Coronary artery (tissue), 2 donors: ENCODE data around the gene RNF43.

Experiments used
- DNase-seq: peaks from one replicate; pipeline ENCODE4 v3.0.0-alpha.2; 2017; ENCODE audit warnings: low spot score
- H3K27ac ChIP-seq, 2 donors: fragments of 200-600 bp; sonication (generic); one replicate each; pipeline ENCODE4 v1.5.1; 2016 to 2019
- H3K4me3 ChIP-seq: fragments of 200-600 bp; sonication (generic); 2 replicates; pipeline ENCODE4 v1.5.1; 2016; ENCODE audit warnings: mild to moderate bottlenecking, moderate library complexity
- CTCF ChIP-seq: fragments of 200-600 bp; sonication (generic); IDR thresholded peaks from one replicate; pipeline ENCODE4 v1.5.1; 2019; ENCODE audit warnings: antibody characterized with exemption

The RNF43 gene

GRCh38 chr17:58371300-58371950, 45.9 kb downstream of the RNF43 start:
- DNase-seq, result no peak
- no peak overlapping the region for H3K27ac ChIP-seq
- no peak for TF ChIP-seq CTCF
- H3K4me3 ChIP-seq, result no peak overlapping the region

- DNase-seq, result no peak
- H3K27ac ChIP-seq, result no peak overlapping the region
- no peak for TF ChIP-seq CTCF
- no peak overlapping the region for H3K4me3 ChIP-seq
Measured at GRCh38 chr17:58370716-58371115, 46.6 kb downstream of the RNF43 start.

- no peak for TF ChIP-seq CTCF
- DNase-seq, result no peak
- H3K27ac ChIP-seq, result no peak overlapping the region
- no peak overlapping the region for H3K4me3 ChIP-seq
Measured at GRCh38 chr17:58370309-58370708, 47.0 kb downstream of the RNF43 start.

GRCh38 chr17:58369214-58370031, 47.9 kb downstream of the RNF43 start:
- no peak overlapping the region for H3K27ac ChIP-seq
- no peak for DNase-seq
- H3K4me3 ChIP-seq, result no peak overlapping the region
- TF ChIP-seq CTCF, result no peak

GRCh38 chr17:58368860-58369213, 48.5 kb downstream of the RNF43 start:
- DNase-seq, result no peak
- TF ChIP-seq CTCF, result no peak
- no peak overlapping the region for H3K27ac ChIP-seq
- no peak overlapping the region for H3K4me3 ChIP-seq
